ENCODE measurements around the gene SLC6A8.

The SLC6A8 gene

GRCh38 chrX:153725039-153725831, 37.5 kb downstream of the SLC6A8 start:
- TF ChIP-seq, protein P1, sequence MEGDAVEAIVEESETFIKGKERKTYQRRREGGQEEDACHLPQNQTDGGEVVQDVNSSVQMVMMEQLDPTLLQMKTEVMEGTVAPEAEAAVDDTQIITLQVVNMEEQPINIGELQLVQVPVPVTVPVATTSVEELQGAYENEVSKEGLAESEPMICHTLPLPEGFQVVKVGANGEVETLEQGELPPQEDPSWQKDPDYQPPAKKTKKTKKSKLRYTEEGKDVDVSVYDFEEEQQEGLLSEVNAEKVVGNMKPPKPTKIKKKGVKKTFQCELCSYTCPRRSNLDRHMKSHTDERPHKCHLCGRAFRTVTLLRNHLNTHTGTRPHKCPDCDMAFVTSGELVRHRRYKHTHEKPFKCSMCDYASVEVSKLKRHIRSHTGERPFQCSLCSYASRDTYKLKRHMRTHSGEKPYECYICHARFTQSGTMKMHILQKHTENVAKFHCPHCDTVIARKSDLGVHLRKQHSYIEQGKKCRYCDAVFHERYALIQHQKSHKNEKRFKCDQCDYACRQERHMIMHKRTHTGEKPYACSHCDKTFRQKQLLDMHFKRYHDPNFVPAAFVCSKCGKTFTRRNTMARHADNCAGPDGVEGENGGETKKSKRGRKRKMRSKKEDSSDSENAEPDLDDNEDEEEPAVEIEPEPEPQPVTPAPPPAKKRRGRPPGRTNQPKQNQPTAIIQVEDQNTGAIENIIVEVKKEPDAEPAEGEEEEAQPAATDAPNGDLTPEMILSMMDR (IDR thresholded peaks at IDR 0.05; ENCODE audit: insufficient read depth, low read length, missing control alignments), result no peak
- DNase-seq (ENCODE audit: low read depth, low spot score), result no peak
- ChIA-PET POLR2A (no interaction called here), CTCF (no interaction called here)
- H3K4me3 ChIP-seq (ENCODE audit: low read depth, low read length), result peak overlapping the region; percentile 54

GRCh38 chrX:153725832-153726285, 38.1 kb downstream of the SLC6A8 start:
- TF ChIP-seq, protein P1 (IDR thresholded peaks at IDR 0.05; ENCODE audit: insufficient read depth, low read length, missing control alignments), result no peak
- no peak overlapping the region; the same call in 1 of the 2 replicates for H3K4me3 ChIP-seq (ENCODE audit: low read depth, low read length)
- ChIA-PET POLR2A (interaction anchor here (0.8 kb wide), 1 partner anchor 246 kb away, joined by 3 read pairs; the partner anchor contains the start of gene HCFC1), CTCF (no interaction called here)
- DNase-seq (ENCODE audit: low read depth, low spot score), result no peak

- no peak for DNase-seq (ENCODE audit: low read depth, low spot score)
- ChIA-PET POLR2A (interaction anchor here (0.8 kb wide), 1 partner anchor 245 kb away, joined by 3 read pairs; the partner anchor contains the start of gene HCFC1), CTCF (interaction anchor here (1.0 to 1.2 kb wide), 2 partner anchors 18 to 37 kb away, joined by 3 to 4 read pairs; no protein-coding TSS in a partner anchor)
- peak overlapping the region; percentile 27 for H3K4me3 ChIP-seq (ENCODE audit: low read depth, low read length)
- TF ChIP-seq, protein P1 (IDR thresholded peaks at IDR 0.05; ENCODE audit: insufficient read depth, low read length, missing control alignments), result no peak
Observed at GRCh38 chrX:153726286-153727122, 38.8 kb downstream of the SLC6A8 start.

GRCh38 chrX:153727123-153727931, 39.6 kb downstream of the SLC6A8 start:
- DNase-seq (ENCODE audit: low read depth, low spot score), result no peak
- POLR2A ChIA-PET, result no interaction called here

DNA sequence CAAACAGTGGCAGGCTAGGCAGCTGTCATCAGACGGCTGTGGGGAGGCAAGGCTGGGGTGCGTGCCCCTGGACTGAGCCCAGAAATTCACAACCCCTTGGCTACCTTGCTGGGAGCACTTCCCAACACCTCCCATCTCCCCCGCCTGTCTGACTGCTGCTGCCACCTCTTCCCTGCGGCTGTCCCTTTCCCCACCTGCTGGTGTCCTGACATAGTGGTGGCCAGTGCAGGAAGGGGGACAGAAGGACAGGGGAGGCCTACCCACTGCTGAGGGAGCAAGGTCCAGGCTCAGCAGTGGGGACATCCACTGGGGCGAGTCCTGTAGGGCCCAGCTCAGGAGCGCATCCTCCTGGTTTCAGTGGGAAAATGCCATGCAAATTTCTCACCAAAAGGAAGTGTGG, 40.4 kb downstream of the SLC6A8 start:
- H3K4me3 ChIP-seq (ENCODE audit: low read depth, low read length), result no peak overlapping the region
- no peak for DNase-seq (ENCODE audit: low read depth, low spot score)
- CTCF ChIA-PET, result no interaction called here
- POLR2A ChIA-PET, result no interaction called here
- TF ChIP-seq, protein P1 (IDR thresholded peaks at IDR 0.05; ENCODE audit: insufficient read depth, low read length, missing control alignments), result no peak

More at GRCh38 chrX:153727123-153727931, 39.6 kb downstream of the SLC6A8 start:
- H3K4me3 ChIP-seq (ENCODE audit: low read depth, low read length), result peak overlapping the region; percentile 27
- TF ChIP-seq, protein P1 (IDR thresholded peaks at IDR 0.05; ENCODE audit: insufficient read depth, low read length, missing control alignments), result no peak
- CTCF ChIA-PET, result interaction anchor here (0.8 to 1.2 kb wide), 3 partner anchors 17 to 36 kb away, joined by 3 to 4 read pairs (median 3); no protein-coding TSS in a partner anchor
